NB4 (cell line): ENCODE results near the gene NKIRAS1.
"Not testable (repeated sequence)": the region's sequence is repeated elsewhere in the genome, so short reads cannot be mapped to it uniquely, and the experiment has no call there.

Source experiments
- DNase-seq: peaks from one replicate; pipeline ENCODE4 v3.0.0; 2010; ENCODE audit warnings: low read depth
- H3K4me3 ChIP-seq: one replicate; pipeline ENCODE4 v1.5.1; 2011; ENCODE audit warnings: mild to moderate bottlenecking, low read depth, low read length, moderate library complexity
- MYC ChIP-seq: IDR thresholded peaks from 2 replicates; pipeline ENCODE4 v1.6.1; 2011; ENCODE audit warnings: low read depth, low read length
- POLR2A ChIP-seq: IDR thresholded peaks from 2 replicates; pipeline ENCODE4 v1.6.1; 2011; ENCODE audit warnings: mild to moderate bottlenecking; ENCODE audit not compliant: insufficient read length; ENCODE audit errors: extremely low read depth
- TF ChIP-seq, protein P1 (sequence below): IDR thresholded peaks from one replicate; pipeline ENCODE4 v1.5.1; 2012; ENCODE audit warnings: low read depth, low read length
- TF ChIP-seq, protein P2 (sequence below): IDR thresholded peaks from 2 replicates; pipeline ENCODE4 v1.6.1; 2011; ENCODE audit warnings: low read depth, low read length

Gene NKIRAS1

DNA sequence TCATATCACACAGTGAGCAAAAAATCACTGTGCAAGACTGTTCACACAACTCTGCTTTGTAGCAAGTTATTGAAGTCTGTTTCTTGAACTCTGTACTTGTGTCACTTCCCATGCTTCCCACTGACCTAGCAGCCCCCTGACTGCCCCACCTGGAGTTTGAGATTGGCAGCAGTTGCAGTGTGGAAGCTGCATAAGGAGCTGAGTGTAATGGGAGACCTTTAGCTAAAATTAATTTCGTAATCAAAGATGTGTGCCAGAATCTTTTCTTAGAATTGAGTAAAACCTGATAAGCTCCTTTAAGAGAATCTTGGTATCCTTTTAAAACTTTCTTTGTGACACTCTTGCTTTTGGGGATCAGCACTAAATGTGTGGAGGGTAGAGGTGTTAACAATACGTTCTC, 42.8 kb downstream of the NKIRAS1 start:
- no peak for DNase-seq
- TF ChIP-seq MYC (no peak), POLR2A (no peak)
- TF ChIP-seq, protein P1, sequence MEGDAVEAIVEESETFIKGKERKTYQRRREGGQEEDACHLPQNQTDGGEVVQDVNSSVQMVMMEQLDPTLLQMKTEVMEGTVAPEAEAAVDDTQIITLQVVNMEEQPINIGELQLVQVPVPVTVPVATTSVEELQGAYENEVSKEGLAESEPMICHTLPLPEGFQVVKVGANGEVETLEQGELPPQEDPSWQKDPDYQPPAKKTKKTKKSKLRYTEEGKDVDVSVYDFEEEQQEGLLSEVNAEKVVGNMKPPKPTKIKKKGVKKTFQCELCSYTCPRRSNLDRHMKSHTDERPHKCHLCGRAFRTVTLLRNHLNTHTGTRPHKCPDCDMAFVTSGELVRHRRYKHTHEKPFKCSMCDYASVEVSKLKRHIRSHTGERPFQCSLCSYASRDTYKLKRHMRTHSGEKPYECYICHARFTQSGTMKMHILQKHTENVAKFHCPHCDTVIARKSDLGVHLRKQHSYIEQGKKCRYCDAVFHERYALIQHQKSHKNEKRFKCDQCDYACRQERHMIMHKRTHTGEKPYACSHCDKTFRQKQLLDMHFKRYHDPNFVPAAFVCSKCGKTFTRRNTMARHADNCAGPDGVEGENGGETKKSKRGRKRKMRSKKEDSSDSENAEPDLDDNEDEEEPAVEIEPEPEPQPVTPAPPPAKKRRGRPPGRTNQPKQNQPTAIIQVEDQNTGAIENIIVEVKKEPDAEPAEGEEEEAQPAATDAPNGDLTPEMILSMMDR, result no peak
- TF ChIP-seq, protein P2, sequence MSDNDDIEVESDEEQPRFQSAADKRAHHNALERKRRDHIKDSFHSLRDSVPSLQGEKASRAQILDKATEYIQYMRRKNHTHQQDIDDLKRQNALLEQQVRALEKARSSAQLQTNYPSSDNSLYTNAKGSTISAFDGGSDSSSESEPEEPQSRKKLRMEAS, result no peak

DNA sequence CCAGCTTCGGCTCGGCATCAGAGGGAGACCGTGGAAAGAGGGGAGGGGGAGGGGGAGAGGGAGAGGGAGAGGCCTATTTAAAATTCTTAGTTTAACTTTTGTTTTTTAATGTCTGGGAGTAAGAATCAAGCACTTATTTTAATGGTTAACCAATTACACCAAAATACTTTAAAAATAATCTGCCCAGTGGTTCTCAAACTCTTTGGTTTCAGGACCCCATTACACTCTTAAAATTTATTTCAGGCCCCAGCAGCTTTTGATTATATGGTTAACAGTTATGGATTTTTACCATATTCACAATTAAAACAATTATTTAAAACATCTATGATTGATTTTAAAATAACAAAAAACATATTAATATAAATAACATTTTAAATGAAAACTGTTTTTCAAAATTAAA, 44.5 kb downstream of the NKIRAS1 start:
- TF ChIP-seq MYC, result no peak
- TF ChIP-seq, protein P1, result no peak
- TF ChIP-seq, protein P2, result no peak
- TF ChIP-seq POLR2A, result no peak
- H3K4me3 ChIP-seq, result no peak overlapping the region

More for the DNA sequence above, 42.8 kb downstream of the NKIRAS1 start:
- H3K4me3 ChIP-seq, result no peak overlapping the region

DNA sequence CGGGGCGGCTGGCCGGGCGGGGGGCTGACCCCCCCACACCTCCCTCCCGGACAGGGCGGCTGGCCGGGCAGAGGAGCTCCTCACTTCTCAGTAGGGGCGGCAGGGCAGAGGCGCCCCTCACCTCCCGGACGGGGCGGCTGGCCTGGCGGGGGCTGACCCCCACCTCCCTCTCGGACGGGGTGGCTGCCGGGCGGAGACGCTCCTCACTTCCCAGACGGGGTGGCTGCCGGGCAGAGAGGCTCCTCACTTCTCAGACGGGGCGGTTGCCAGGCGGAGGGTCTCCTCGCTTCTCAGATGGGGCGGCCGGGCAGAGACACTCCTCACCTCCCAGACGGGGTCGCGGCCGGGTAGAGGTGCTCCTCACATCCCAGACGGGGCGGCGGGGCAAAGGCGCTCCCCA, 45.4 kb downstream of the NKIRAS1 start:
- not testable (repeated sequence) for DNase-seq, H3K4me3 ChIP-seq

More for the DNA sequence above, 44.5 kb downstream of the NKIRAS1 start:
- DNase-seq, result no peak

DNA sequence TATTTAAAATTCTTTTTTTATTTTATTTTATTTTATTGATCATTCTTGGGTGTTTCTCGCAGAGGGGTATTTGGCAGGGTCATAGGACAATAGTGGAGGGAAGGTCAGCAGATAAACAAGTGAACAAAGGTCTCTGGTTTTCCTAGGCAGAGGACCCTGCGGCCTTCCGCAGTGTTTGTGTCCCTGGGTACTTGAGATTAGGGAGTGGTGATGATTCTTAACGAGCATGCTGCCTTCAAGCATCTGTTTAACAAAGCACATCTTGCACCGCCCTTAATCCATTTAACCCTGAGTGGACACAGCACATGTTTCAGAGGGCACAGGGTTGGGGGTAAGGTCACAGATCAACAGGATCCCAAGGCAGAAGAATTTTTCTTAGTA, 46.1 kb downstream of the NKIRAS1 start:
- DNase-seq, H3K4me3 ChIP-seq: not testable (repeated sequence)

DNA sequence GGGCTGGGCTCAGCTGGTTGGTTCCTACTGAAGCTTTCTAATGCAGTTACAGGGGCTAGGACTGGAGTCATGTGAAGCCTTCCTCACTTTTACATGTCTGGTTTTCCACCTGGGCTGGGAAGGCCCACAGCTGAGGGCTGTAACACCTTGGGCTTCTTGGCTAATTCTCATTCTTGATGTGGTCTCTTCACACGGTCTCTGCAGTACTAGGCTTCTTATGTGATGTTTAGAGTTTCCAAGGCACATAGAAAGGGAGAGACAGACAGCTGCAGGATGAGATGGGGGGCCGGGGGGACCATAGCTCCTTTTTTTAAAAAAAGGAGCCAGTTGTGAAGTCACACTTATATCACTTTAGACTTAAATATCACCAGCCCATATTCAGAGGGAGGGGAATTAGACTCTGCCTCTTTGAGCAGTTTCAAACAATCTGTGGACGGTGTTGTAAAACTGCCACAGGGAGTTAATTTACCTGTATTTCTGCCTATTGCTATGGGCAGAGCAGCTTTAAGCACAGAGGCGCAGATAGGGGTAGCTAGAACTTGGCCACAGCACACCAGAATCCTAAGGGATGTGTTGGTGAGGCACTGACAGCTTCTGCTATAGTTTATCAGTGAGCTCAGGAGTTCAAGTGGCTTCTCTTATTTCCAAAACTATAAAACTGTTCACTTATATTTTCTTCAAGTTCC, 46.7 kb downstream of the NKIRAS1 start:
- TF ChIP-seq, protein P1, result no peak
- TF ChIP-seq MYC (no peak), POLR2A (no peak)
- TF ChIP-seq, protein P2, result no peak
- no peak overlapping the region for H3K4me3 ChIP-seq
- DNase-seq, result no peak

DNA sequence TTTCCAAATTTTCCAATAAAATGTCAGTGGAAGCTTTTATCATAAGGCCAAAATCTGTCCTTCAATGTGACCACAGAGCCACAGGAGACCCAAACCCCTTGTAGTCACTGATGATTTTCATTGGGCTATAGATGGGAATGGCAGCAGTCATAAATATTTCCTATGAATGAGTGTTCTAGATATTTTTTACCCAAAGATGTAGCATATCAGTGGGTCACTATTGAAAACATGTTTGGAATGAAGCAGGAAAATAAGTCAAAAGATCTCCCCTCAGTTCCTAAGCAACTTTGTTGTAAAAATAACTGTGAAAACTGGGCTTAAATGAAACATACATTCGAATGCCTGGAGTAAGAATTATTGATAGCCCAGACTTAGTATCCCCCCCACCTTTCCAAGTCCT, 49.0 kb downstream of the NKIRAS1 start:
- TF ChIP-seq POLR2A, result no peak
- TF ChIP-seq, protein P2, result no peak
- TF ChIP-seq, protein P1, result no peak
- no peak for TF ChIP-seq MYC
- DNase-seq, result no peak
- no peak overlapping the region for H3K4me3 ChIP-seq

DNA sequence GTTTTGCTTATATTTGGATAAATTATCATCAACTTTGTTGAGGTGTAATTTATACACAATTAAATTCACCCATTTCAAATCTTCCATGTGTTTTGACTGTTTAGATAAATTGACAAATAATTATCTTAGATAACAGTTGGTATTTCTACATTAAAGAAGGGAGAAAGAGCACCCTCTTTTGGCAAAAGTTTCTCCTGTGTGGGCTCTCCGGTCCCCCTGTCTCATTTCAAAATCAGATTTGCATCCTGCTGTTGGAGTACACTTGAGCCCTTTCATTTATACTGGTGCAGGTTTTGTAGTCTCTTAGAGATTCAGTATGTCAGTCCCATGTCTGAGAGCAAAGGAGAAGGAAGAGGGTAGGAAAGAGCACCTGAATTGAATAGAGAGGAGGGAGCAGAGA, 49.4 kb downstream of the NKIRAS1 start:
- DNase-seq, result no peak
- TF ChIP-seq, protein P2, result no peak
- TF ChIP-seq MYC (no peak), POLR2A (no peak)
- TF ChIP-seq, protein P1, result no peak
- H3K4me3 ChIP-seq, result no peak overlapping the region
